ENCODE results near the gene PSMF1.

The PSMF1 gene

GRCh38 chr20:1119524-1119923, 1.1 kb downstream of the PSMF1 start:
- TF ChIP-seq, protein P1, sequence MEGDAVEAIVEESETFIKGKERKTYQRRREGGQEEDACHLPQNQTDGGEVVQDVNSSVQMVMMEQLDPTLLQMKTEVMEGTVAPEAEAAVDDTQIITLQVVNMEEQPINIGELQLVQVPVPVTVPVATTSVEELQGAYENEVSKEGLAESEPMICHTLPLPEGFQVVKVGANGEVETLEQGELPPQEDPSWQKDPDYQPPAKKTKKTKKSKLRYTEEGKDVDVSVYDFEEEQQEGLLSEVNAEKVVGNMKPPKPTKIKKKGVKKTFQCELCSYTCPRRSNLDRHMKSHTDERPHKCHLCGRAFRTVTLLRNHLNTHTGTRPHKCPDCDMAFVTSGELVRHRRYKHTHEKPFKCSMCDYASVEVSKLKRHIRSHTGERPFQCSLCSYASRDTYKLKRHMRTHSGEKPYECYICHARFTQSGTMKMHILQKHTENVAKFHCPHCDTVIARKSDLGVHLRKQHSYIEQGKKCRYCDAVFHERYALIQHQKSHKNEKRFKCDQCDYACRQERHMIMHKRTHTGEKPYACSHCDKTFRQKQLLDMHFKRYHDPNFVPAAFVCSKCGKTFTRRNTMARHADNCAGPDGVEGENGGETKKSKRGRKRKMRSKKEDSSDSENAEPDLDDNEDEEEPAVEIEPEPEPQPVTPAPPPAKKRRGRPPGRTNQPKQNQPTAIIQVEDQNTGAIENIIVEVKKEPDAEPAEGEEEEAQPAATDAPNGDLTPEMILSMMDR (IDR thresholded peaks at IDR 0.05; ENCODE audit: borderline replicate concordance, control extremely low read depth, extremely low read depth, insufficient read depth, missing control alignments) = no peak
- DNase-seq (ENCODE audit: low spot score) = no peak
- in situ Hi-C loops (cut with MboI; ENCODE audit: low sequenced_read_pairs, unreplicated experiment) = no loop called here

DNA sequence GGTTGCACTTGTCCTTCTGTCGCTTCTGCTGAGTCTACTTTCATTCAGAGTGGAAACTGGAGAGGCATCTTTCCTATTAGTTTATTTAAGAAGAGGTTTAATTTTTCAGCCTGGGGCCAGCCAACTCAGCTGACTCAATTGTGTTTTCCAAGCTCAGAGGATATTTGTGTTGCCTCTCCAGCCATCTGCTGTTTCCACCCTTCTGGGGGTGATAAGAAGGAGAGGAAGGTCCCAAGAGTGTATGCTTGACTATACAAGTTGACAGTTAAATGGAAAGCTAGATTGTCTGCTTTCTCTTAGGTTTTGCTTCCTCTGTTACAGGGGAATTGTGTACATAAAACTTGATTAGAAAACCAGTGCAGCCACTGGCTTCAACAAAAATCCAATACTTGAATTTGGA, 3.0 kb downstream of the PSMF1 start:
- in situ Hi-C loops (cut with MboI; ENCODE audit: low sequenced_read_pairs, unreplicated experiment) = no loop called here
- no peak for DNase-seq (ENCODE audit: low spot score)
- TF ChIP-seq, protein P1 (IDR thresholded peaks at IDR 0.05; ENCODE audit: borderline replicate concordance, control extremely low read depth, extremely low read depth, insufficient read depth, missing control alignments) = no peak

DNA sequence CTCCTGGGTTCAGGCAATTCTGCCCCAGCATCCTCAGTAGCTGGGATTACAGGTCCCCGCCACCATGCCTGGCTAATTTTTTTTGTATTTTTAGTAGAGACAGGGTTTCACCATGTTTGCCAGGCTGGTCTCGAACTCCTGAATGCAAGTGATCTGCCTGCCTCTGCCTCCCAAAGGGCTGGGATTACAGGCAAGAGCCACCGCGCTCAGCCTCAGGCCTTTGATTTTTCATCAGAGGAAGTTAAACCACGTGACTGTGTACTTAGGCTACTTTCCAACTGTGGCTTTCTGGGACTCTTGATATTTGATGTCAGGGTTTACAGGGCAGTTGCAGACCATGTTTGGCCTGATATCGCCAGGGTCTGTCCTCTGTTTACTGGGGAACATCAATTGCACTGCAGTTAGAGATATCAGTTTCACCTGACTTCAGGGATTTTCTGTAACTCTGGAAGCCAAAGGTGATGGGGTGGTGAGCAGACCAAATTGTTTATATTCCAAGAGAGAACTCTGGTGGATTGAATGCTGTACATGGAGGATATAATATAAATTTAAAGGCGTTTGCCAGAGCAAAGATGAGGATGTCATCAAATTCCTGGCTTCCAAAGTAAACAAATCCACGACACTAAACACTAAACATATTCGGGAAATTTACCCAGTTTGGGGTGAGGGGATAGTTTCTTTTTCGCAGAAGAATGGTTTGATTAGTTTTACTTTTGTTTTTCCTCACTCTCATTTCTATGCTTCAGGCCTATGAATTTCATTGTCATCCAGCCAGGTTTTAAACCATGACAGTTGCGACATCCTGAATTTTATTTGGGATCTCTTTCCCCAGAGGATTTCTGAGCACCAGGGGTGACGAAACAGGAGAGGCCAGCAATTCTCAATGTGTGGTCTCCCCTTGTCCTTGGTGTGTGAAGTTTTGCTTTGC, 4.2 kb downstream of the PSMF1 start:
- TF ChIP-seq, protein P1 (IDR thresholded peaks at IDR 0.05; ENCODE audit: borderline replicate concordance, control extremely low read depth, extremely low read depth, insufficient read depth, missing control alignments) = no peak
- DNase-seq (ENCODE audit: low spot score) = no peak
- in situ Hi-C loops (cut with MboI; ENCODE audit: low sequenced_read_pairs, unreplicated experiment) = no loop called here

GRCh38 chr20:1123666-1124065, 5.3 kb downstream of the PSMF1 start:
- no peak for DNase-seq (ENCODE audit: low spot score)
- TF ChIP-seq, protein P1 (IDR thresholded peaks at IDR 0.05; ENCODE audit: borderline replicate concordance, control extremely low read depth, extremely low read depth, insufficient read depth, missing control alignments) = no peak
- in situ Hi-C loops (cut with MboI; ENCODE audit: low sequenced_read_pairs, unreplicated experiment) = no loop called here

DNA sequence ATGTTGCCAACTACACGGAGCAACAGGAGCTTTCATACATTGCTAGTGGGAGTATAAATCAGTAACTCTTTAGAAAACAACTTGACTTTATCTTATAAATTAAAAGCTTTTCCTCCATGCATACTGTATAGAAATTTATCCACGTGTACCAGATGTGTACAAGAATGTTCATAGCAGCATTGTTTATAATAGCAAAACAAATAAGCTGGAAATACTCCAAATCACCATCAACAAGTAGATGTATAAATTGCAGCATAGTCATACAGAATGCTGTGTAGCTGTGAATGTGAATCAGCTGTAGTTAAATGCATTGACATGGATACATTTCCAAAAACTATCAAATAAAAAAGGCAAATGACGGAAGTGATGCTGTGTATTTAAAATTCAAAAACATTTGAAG, 6.0 kb downstream of the PSMF1 start:
- no peak for DNase-seq (ENCODE audit: low spot score)
- TF ChIP-seq, protein P1 (IDR thresholded peaks at IDR 0.05; ENCODE audit: borderline replicate concordance, control extremely low read depth, extremely low read depth, insufficient read depth, missing control alignments) = no peak
- in situ Hi-C loops (cut with MboI; ENCODE audit: low sequenced_read_pairs, unreplicated experiment) = no loop called here

DNA sequence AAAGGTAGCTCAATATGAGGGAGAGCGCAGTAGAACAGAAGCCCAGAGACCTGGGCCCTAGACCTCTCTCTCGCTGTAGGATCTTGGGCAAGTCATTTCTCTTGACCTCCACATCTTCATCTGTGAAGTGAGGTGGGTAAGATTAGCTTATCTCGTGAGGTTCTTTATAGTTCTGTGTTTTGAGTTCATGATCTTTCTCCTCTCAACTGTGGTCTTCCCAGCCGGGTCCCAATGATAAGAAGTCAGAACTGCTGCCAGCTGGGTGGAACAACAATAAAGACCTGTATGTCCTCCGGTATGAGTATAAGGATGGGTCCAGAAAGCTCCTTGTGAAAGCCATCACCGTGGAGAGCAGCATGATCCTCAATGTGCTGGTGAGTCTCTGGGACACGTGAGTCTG, 6.9 kb downstream of the PSMF1 start:
- in situ Hi-C loops (cut with MboI; ENCODE audit: low sequenced_read_pairs, unreplicated experiment) = no loop called here

More for the DNA sequence above, 6.9 kb downstream of the PSMF1 start:
- TF ChIP-seq, protein P1 (IDR thresholded peaks at IDR 0.05; ENCODE audit: borderline replicate concordance, control extremely low read depth, extremely low read depth, insufficient read depth, missing control alignments) = no peak
- no peak for DNase-seq (ENCODE audit: low spot score)

Data from GM13976 (cell line).